NCI-H1694 treated with DMSO at 0.1 percent for 48 hours (cell line): Measurements from ENCODE around the gene CGB8.
"Not testable (repeated sequence)": the region's sequence is repeated elsewhere in the genome, so short reads cannot be mapped to it uniquely, and the experiment has no call there.

Experiments
- DNase-seq: peaks from one replicate; lab custom pipeline; 2025; lab: John Stamatoyannopoulos, UW

Gene CGB8

GRCh38 chr19:49049011-49049410, at the start of gene CGB8:
Gene CGB8 (minus strand): TSS chr19:49049111. CDS start chr19:49048739, 372 bp downstream.
- DNase-seq, result not testable (repeated sequence)

DNA sequence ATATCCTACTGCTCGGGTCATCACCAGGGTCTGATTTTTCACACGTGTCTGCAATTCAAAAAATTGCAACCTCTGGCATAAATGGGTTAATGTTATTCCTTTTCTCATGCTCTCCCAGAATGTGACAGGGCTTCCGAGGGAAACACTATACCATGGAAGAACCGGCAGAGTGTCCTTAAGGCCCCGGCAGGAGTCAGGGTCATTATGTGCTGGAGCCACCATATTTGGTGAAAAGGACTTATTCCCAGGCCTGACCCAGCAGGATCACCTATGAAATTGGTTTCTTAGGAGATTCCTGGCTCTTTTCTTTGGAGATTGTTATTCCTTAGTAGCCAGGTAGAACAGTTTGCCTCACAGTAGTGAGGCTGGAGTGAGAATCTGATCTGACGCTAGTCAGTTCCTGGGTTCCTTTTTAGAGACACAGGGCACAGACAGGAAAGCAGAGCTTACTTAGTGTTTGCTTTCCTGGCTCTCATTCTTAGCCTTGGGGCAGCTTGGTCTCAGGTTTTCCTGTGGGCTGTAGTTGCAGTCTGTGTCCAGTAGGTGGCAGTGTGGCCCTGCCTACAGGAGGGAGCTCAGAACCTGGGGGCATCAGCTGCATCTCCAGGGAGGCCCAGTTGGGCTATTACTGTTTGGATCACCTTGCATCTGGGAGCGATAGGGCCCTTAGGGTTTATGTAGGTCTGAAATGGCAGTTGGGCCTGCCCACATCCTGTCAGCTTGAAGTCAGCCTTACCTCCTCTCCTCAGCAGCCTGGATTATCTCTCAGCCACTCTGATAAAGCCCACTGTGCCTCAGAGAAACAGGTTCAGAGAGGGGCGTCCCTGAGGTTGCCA, 48.8 kb upstream of the CGB8 start:
- DNase-seq, result peak; percentile 80

DNA sequence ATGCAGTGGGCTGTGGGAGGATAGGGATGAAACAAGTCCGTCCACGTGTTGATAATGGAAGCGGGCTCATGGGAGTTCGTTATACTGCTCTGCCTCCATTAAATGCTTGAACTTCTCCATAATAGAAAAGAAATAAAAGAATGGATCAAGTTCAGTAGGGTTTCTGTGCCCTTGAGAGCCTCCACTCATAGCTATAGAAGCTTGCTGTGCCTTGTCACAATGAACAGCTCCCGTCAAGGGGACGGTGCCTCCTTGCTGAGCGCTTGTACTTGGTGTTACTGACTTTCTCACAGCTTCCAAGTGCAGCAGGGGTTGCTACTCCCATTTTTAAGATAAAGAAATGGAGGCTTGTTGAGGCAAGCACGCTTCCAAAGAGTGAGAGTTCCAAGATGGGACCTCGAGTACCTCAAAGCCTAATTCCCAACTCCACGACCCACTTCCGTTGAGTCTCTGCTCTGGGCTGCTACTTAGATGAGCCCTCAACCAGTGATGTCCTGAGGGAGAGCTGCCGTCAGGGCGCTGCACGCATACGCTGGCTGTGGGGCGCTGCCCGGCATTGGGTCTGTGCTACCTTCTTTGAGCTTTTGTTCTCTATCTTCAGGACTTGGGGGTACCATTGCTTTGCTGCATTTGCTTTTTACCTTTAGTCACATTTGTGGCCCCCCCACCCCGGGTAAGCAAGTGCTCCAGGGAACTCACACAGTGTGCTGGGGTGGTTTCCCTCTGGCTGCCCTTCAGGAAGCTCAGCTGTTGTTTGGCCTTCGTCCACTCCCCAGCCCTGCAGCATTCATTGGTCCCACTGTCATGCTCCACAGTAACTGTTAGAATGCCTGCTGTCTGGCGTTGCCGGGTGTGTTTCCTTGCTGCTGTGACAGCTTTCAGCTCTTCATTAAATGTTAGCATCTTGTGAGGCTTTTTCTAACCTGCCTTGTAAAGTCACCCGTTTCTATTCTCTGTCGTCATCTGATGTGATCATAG, 45.9 kb upstream of the CGB8 start:
- DNase-seq, result no peak

- DNase-seq, result no peak
These were observed 43.8 kb upstream of the CGB8 start for GRCh38 chr19:49092686-49093085.

DNA sequence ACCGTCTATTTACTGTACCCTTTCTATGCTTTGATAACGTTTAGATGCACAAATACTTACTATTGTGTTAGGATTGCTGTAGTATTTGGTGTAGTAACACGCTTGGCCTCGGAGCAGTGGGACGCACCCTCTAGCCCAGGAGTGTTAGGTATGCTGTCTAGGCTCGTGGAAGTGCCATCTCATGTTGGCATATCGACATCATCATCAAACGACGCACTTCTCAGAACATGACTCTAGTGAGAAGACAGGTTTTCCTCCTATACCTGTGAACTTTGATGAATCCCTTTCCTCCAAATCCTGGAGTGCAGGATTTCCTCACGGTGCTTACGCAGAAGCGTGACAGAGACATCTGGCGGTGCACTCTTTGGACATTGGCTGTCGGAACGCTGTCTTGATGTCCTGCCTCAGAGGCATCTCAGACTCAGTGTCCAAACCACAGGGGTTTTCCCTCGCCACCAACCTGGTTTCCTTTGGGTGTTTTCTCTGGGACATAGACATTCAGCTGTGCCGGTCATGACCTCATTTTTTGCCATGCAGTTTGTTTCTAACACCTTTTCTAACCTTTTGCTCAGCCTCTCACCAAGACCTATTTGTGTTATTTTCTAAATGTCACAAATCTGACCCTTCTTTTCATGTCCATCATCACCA, 42.6 kb upstream of the CGB8 start:
- no peak for DNase-seq

GRCh38 chr19:49086296-49086695, 37.4 kb upstream of the CGB8 start:
- DNase-seq, result no peak

DNA sequence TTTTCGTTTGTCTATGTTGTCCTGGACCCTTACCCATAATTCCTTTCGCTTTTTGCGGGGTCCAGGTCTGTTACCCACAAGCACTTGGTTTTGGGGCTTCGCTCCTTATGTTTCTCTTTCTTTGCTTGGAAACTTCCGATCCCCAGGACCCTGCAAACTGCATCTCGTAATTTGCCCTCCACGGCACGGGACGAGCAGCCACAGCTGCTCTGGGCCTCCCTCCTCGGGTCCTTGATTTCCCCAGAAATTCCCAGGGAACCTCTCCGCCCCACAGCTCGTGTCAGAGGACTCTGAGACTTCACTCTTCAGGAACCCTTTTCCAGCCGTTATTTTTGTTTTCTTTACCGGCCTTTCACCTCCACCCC, 36.9 kb upstream of the CGB8 start:
- DNase-seq, result no peak

DNA sequence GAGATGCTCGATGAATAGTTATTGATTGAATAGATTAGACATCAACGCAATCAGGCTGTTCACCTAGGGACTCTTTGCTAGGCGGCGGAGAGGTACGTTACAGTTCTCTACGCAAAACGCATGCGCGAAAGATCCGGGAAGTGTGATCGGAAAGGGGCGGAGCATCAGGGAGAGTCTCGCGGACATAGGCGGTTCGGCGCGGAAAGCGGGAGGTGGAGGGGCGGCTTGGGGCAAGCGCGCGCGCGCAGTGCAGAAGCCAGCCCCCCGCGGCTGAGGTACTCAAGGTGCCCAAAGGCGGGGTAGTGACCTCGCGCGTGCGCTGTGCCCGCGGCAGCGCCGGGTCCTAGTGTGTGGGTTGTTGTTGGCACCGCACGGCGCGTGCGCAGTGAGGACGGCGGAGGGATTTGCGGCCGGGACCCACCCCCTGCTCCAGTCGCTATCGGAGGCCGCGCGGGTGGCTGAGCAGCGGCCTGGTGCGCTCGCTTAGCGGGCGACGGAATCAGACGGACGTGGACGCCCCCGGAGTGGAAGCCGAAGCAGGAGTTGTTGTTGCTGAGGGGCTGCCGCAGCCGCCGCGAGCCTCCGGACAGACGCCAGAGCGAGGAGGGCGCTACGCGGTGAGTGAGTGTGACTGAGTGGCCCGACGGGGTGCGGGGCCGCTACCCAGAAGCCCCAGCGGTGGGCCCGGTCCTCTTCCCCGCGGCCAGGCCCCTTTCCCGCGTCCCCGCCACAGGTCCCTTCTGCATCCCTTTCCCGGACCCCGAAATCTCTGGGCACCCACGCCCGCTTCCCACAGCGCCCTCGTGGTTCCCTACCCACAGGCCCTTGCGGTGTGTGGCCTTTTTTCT, 36.3 kb upstream of the CGB8 start, which contains the start of gene SNRNP70:
Gene SNRNP70, plus strand, starts transcription at position 432 of the 848 bp plus-strand sequence. CDS start 964 bp downstream, outside the sequence.
- DNase-seq, result peak; percentile 98

DNA sequence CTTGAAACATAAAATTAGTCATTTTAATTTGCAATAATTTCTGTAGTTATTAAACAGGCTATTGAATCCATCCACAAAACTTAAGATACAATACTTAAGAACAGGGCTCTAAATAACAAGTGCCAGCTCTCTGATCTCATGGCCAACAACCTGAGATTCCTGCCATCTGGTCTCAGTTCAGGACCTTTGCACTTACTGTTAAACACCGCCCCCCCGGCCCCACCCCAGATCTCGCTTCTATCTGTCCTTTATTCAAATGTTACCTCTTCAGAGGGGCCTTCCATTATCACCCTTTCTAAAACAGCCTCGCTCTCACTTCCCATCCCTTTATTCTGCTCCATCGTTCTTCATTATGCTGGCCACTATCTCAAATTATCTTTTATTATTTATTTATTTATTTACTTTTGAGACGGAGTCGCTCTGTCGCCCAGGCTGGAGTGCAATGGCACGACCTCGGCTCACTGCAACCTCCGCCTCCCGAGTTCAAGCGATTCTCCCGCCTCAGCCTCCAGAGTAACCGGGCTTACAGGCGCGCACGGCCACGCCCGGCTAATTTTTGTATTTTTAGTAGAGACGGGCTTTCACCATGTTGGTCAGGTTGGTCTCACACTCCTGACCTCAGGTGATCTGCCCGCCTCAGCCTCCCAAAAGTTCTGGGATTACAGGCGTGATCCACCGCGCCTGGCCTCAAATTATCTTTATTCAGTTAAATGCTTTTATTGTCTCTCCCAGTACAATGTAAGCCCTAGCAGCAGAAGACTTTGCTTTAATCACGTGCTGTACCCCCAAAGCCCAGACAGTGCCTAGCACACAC, 35.5 kb upstream of the CGB8 start:
- no peak for DNase-seq

DNA sequence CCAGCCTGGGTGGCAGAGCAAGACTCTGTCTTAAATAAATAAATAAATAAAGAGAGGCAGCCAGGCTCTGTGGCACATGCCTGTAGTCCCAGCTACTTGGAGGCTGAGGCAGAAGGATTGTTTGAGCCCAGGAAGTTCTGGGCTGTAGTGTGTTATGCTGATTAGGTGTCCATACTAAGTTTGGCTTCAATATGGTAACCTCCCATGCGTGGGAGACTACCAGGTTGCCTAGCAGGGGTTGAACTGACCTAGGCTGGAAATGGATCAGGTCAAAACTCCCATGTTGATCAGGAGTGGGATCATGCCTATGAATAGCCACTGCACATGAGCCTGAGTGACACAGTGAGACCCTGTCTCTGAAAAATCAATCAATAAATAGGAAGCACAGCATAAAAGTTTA, 32.4 kb upstream of the CGB8 start:
- no peak for DNase-seq

- DNase-seq, result no peak
These were observed 31.5 kb upstream of the CGB8 start for GRCh38 chr19:49080392-49080791.

DNA sequence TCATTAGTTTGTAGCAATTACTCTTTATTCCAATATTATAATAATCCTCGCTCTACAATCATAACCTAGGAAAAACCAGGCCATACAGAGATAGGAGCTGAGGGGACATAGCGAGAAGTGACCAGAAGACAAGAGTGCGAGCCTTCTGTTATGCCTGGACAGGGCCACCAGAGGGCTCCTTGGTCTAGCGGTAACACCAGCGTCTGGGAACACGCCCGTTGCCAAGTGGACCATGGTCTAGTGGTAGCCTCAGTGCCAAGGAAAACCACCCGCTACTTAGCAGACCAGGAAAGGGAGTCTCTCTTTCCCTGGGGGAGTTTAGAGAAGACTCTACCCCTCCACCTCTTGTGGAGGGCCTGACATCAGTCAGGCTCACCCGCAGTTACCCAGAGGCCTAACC, 26.0 kb upstream of the CGB8 start:
- not testable (repeated sequence) for DNase-seq

GRCh38 chr19:49073514-49074378, 24.8 kb upstream of the CGB8 start:
- peak; percentile 40 for DNase-seq

DNA sequence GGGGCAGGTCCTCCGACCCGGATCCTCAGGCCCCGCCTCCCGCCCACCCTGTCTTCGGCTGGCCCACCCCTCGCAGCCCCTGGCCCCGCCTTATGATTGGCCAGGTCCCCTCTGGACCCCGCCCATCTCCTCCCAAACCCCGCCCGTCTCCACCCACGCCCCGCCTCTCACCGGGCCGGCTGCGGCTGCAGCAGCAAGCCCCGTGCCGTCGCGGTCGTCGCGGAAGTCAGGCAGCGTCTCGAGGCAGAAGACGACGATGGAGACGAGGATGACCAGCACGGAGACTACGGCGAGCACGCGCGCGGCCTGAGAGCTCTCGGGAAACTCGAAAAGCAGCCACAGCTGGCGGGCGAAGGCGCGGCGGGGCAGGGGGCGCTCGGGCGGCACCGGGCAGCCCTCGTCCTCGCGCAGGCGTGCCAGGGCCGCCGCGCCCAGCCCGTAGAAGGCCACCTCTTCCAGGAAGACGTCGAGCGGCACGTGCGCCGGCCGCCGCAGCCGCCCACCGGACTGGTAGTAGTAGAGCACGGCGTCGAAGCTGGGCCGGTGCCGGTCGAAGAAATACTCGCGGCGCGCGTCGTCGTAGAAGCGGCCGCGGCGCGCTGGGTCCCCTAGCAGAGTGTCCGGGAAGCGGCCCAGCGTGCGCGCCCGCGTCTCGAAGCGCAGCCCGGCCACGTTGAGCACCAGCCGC, 23.1 kb upstream of the CGB8 start:
- DNase-seq, result no peak

GRCh38 chr19:49070416-49070815, 21.5 kb upstream of the CGB8 start:
- DNase-seq, result no peak

DNA sequence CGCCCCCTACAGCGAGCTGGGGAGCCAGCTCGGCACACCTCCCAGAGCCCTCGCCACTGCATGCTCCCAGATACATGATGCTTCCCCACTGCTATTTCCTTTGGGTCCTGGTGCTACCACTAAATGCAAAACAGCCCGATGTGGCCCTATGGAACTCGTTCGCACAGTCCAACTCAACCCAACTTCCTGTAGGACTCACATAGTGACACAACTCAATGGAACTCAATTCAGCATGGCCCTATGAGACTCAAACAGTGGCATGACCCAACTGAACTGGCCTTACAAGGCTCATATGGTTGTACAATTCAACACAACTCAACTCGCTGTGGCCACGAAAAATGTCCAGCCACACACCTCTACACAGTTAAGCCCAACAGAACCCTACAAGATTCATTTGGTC, 20.1 kb upstream of the CGB8 start:
- DNase-seq, result no peak

DNA sequence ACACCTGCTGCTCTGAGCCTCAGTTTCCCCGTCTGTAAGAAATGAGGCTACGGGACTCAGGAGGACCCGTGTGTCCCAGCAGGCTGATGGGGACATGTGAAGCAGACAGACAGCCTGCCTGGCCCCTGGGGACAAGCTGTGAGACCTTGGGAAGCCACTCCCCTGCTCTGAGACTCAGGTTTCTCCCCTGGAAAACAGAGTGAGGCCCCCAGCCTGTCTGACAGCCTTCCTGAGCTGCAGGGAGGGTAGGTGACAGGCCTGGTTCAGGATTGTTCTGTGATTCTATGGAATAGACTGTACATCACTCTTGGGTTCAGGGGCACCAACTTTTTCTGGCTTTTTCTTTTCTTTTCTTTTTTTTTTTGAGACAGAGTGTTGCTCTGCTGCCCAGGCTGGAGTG, 18.6 kb upstream of the CGB8 start:
- DNase-seq, result no peak

DNA sequence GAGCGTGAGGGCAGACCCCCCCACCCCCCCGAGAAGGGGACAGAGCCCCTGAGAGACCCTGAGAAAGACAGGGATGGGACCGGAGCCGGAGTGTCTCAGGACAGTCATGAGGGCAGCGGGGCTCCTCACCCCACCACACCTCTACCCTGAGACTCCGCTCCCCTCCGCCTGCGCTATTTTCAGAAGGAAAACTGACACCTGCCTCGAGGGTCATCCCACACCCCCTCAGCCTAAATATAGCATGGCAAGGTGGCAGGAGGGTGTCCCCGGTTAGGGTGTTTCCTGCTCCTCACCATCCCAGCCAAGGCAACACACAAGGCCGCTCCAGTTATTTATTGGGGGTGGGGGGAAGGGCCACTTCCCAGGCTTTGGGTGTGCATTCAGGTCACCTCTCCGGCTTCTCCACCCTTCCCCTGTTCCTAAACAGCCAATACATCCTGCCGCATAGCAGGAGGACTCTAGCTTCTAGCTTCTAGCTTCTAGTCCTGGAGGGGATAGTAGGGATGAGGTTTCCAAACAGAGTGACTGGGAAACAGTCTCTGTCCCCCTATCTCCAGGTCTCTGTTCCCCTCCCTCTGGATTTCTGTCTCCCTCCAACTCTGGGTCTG, 17.1 kb upstream of the CGB8 start:
- no peak for DNase-seq
